ENCODE results near the gene TWIST2.
A peak's percentile ranks its signal among the peaks of the same experiment; 100 is the strongest.

Gene TWIST2

GRCh38 chr2:238942080-238942725 is 94.3 kb downstream of the TWIST2 start:
- no peak for DNase-seq

DNA sequence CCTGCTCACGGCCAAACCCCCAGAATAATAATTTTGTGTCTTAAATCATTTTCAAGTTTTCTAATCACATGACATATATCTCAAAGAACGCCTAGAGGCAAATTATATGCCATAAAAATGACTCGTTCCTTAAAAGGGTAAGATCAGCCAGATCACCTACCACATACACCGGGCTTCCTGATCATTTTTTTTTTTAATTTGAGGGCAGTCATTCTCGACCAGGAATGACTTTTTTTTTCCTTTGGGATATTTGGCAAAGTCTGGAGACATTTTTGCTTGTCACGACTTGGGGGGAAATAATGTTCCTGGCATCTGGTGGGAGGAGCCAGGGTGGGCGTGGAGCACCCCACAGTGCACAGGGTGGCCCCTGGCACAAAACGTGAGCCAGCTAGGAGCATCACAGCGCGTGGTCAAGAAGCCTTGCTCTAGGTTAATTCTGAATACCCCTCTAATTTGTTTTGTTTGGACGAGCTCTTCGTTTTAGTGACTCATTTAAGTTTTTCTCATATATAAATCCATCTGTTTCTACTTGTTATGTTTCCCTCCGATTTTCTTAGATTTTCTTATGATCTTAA is 94.9 kb downstream of the TWIST2 start:
- DNase-seq, result peak; percentile 72

DNA sequence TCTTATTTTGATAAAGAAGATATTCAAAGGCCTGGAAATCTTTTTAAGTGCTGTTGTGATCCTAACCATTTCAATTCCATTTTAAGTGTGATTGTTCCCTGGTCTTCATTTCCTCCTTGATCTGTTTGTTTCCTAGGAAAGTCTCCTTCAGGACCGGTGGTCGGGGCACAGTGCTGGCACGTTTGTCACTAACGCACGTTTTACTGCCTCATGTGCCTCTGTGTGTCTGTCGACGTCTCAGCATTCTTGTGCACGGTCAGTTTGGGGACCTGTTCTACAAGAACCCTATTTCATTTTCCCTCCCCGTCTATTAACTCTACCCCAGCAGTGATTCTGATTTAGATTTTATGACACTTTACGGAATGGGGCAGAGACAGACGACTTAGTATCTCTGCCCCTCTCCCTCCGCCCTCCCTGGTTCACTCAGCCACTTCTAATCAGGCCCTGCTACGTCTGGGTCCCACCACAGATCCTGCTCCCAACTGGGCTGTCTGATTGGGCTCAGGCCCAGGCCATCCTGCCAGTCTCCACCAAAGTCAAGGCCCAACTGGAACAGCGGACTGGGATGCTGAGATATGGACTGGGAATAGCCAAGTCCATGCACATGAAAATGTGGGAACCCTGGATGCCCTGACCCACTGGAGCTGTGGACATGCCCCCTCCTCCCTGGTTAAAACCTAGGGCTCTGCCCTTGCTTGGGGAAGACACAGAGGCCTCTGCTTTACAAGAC is 95.6 kb downstream of the TWIST2 start:
- DNase-seq, result no peak

DNA sequence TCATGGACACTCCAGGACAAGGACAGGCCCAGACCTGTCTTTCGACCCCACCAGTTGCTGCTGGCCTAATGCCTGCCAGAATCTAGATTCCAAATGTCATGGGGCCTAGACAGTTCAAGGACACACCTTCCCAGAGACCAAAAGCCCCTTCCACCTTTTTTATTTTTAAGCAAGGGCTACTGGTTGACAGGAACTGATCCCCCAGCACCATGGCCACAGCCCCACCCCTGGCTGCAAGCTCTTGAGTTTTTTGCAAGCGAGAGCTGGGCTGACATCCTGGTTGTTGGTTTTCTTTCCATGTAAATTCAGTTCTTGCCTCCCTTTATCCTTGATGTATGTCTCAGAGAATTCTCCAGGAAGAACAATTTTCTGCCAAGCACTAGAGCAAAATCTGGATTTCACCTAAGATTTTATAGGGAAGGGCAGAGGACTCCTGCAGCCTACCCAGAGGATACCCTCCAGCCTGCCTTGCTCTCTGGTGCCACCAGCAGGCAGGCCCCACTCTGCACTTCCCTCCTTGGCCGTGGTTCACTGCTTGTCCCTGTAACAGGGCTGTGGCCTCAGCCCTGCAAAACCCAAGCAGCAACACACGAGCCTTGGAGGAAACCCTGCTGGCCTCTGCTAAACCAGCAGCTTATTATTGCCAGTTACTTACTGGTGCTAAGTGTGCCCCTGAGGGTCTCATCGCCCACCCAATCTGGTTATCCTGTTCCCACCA is 97.7 kb downstream of the TWIST2 start:
- DNase-seq, result peak; percentile 56

GRCh38 chr2:238946318-238947242 is 98.7 kb downstream of the TWIST2 start:
- DNase-seq, result no peak

DNA sequence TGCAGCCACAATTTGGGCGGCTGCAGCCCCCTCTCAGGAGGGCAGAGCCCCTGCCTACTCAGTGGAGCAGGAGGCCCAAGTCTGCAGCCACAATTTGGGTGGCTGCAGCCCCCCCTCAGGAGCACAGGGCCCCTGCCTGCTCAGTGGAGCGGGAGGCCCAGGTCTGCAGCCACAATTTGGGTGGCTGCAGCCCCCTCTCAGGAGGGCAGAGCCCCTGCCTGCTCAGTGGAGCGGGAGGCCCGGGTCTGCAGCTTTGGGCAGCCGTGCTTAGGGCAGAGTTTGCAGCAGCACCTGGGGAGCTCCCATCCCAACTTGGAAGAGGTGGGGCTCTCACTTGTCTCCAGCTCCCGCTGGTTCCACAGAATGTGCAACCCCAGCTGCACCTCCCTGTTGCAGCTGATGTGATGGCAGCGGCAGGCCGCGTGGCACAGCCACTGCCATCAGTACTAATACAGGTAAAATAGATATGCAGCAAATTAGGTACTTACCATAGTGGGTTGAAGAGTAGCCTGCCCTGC is 99.4 kb downstream of the TWIST2 start:
- no peak for DNase-seq

GRCh38 chr2:238947920-238948710 is 100.2 kb downstream of the TWIST2 start:
- peak; percentile 79 for DNase-seq

DNA sequence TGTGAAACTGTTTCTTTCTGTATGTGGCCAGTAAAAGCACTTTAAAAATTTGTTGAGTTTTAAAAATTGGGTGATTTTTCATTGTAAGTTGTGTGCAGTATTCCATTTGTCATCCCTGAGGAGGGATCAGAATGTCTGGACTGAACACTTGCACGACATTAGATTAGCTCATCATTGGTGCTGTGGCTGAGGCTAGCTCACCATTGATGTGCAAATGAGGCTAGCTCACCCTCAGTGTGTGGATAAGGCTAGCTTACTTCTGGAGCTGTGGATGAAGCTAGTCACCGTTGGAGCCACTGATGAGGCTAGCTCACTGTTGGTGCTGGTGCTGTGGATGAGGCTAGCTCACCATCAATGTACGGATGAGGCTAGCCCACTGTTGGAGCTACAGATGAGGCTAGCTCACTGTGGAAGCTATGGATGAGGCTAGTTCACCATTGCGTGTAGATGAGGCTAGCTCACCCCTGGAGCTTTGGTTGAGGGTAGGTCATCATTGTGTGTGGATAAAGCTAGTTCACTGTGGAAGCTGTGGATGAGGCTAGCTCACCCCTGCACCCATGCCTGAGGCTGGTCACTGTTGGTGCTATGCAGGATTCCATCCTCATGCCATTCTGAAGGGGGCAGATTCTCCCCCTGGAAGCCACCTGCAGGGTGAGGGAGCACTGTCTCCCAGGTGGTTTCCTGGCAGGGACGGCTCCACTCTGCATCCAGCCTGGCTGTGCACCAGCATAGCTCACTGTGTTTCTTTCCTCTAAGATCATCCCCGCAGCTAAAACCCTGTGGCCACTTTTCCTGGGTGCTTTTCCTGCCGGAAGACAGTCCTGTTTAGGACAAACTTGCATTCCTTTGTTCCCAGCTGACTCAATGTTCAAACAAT is 101.1 kb downstream of the TWIST2 start:
- DNase-seq, result peak; percentile 53

DNA sequence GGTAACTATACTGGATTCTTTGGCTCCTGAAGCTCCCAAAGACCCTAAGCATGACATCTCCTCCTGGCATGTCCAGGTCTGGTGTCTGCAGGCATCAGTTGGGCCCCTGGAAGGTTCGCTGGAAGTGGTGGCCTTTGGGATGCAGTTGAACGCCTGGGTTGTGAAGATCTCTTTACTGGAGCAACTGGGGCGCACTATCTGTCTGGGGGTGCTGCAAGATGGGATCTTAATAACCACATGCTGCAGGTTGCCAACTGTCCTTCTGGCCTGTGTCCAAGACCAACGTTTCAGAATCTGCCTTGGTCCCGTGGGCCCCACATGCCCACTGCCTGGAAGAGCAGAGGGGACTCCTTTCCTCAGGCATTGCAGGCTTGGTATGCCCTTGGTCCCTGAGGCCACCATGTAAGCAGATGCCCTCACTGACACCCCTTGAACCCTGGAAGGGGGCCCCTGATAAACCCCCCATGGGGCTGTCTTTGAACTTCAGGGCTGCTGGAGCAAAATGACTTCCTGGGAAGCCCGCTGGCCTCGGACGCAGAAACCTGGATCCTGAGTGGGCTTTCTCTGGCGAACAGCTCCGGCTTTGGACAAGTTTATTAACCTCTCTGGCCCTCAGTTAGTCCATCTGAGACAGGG is 101.9 kb downstream of the TWIST2 start:
- no peak for DNase-seq

GRCh38 chr2:238950551-238950950 is 102.7 kb downstream of the TWIST2 start:
- DNase-seq, result no peak

DNA sequence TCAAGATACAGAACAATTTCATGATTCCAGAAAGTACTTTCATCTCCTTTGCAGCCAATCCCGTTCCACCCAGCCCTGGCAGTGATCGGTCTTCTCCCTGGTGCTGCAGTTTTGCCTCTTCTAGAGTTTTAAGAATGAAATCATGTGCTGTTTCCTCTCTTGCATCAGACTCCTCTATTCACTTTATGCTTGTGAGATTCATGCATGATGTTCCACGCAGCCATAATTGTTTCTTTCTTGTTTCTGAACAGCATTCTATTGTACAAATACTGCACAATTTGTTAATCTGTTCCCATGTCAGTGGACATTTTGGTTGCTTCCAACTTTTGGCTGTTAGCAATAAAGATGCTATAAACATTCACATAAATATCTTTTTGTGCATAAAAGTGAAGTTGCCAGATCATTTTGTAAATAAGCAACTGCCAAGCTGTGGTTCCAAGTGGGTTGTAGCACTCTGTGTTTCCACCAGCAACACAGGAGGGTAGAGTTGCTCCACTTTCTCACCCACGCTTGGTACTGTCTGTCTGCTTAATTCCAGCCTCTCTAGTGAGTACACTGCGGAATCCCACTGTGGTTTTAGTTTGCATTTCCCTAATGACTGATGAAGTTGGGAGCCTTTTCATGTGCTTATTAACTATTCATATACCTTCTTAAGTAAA is 104.5 kb downstream of the TWIST2 start:
- DNase-seq, result peak; percentile 51

DNA sequence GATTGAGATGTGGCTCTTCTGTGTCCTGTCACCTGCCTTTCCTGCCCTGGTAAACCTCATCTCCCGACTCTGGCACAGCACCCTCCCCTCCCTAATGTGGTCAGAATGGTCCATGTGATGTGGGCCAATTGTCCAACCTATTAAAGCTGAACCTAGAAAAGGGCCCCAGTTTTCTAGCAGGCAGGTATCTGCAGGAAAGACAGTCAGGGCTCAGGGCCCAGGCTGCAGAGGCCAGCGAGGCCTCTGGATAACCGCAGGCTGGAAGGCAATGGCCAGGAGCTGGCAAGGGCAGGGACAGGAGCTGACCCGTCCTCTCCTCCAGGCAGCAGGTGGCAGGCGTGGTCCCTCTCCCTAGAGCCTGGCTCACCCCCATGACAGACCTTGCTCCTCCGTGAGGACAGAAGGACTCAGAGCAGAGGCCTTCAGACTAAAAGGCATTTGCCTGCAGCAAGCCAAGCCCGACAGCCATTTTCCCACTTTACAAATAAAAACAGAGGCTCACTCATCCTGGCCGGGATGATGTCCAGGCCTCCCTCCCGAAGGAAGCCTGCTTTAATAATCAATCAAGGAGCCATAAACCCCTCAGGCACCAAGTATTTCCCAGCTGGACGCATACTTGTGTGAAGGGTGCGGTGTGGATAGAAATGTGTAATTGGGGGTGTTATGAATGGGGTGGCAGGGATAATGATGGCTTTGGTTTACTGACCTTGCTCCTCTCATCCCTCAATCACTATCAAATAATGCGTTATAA is 107.1 kb downstream of the TWIST2 start:
- DNase-seq, result no peak

GRCh38 chr2:238955648-238956531 is 108.0 kb downstream of the TWIST2 start:
- DNase-seq, result no peak

- no peak for DNase-seq
These were observed 108.8 kb downstream of the TWIST2 start for GRCh38 chr2:238956676-238957075.
